Right lobe of liver (tissue), 6 donors: ENCODE results near the gene MARK2. TPM values are rescaled to one million over a fixed set of nuclear protein-coding genes. Genes with fewer than 3 reads are reported as not detected.

Experiments
- ATAC-seq, 4 donors: fragments of 200-7000 bp; cut with Tn5 transposase; one replicate each; pipeline ENCODE4 v1.9.1; 2020; ENCODE audit warnings: mild to moderate bottlenecking in 4 of 4, moderate library complexity in 4 of 4
- DNase-seq, 3 donors: peaks; one replicate each; pipeline ENCODE4 v3.0.0-alpha.2; 2020
- H3K27ac ChIP-seq, 3 donors: fragments of 200-600 bp; one replicate each; pipeline ENCODE4 v1.8.0; 2022
- H3K27me3 ChIP-seq, 2 donors: fragments of 200-600 bp; one replicate each; pipeline ENCODE4 v1.8.0; 2022
- H3K36me3 ChIP-seq, 4 donors: fragments of 200-600 bp; sonication (generic) in 1 of 4; one replicate each; pipeline versions ENCODE4 v1.5.1 to v1.8.0; 2017 to 2022; ENCODE audit warnings: control low read depth in 1 of 4
- H3K4me1 ChIP-seq, 4 donors: fragments of 200-600 bp; sonication (generic) in 1 of 4; one replicate each; pipeline versions ENCODE4 v1.5.1 to v1.8.0; 2017 to 2022; ENCODE audit warnings: control low read depth in 1 of 4
- H3K4me3 ChIP-seq, 3 donors: fragments of 200-600 bp; one replicate each; pipeline ENCODE4 v1.8.0; 2022
- H3K9me3 ChIP-seq, 4 donors: fragments of 200-600 bp; sonication (generic) in 1 of 4; one replicate each; pipeline versions ENCODE4 v1.5.1 to v1.8.0; 2017 to 2022; ENCODE audit warnings: control low read depth in 1 of 4
- POLR2A ChIP-seq: fragments of 450-650 bp; IDR thresholded peaks from one replicate; pipeline ENCODE4 v1.6.1; 2017; ENCODE audit warnings: antibody characterized with exemption, mild to moderate bottlenecking
- WGBS: methylation state at CpG from one replicate; pipeline ENCODE4 v1.1.6; 2018; ENCODE audit warnings: low coverage, low lambda C conversion rate; ENCODE audit not compliant: insufficient coverage; ENCODE audit errors: missing lambda C conversion rate; 5-methylcytosine and 5-hydroxymethylcytosine counted together
- intact Hi-C, 2 donors: fragments of 100-400 bp; cut with DNase I; formaldehyde crosslinking; loops; one replicate each; pipeline versions ENCODE4 v1.11.2 to v1.14.1; 2022
- total RNA-seq, 6 experiments: library from RNA; depleted of rRNA in 2 of 6; stranded (reverse); fragments of >200 nt in 2 of 6; fragmentation: NEBNext Ultra II Directional in 3 of 6; extraction: Animal tissue kit (Norgen Biotek cat#: 25700) in 3 of 6; gene quantifications; one replicate each; pipeline versions ENCODE4 v1.1.0 to v1.2.4, GENCODE V29; 2016 to 2023
- TF ChIP-seq, protein P1 (sequence below), 4 donors: fragments of 200-600 bp in 3 of 4; fragments of 450-650 bp in 1 of 4; IDR thresholded peaks; one replicate each; pipeline versions ENCODE4 v1.5.1 to v1.8.0; 2016 to 2022; ENCODE audit warnings: antibody characterized with exemption in 4 of 4, mild to moderate bottlenecking in 2 of 4
- donor health status: DM: no; HTN: yes; CAD: no.
- donor health status: DM: no; HTN: no; CAD: no.
- donor health status: DM: no; HTN: no; CAD: no.
- donor health status: DM: no; HTN: yes; CAD: no.
- donor health status: DM: no; HTN: yes; CAD: no.

The MARK2 gene
- total RNA-seq, 6 experiments from 2014 or later: 10.6 to 14.8 (median 12.2) TPM

DNA sequence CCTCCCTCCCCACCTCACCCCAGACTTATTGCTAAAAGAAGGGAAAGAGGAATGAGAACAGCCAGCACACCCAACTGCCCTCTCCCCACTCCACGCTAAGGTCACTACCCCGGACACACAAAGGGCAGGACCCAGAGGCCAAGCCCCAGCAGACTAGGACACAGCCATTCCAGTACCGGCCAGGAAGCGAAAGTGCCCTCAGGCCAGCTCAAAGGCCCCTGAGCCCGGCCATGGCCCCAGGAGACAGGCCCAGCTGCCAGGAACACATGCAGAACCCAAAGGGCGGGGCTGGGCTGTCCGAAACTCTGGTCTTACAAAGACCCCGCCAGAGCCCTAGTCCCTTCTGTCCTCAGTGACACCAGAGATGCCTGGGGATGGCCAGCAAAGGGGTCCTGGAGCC lies 72.5 kb downstream of the MARK2 start:
- intact Hi-C loops: no loop called here
- no peaks in the 10 kb centered on the region for H3K27me3 ChIP-seq
- H3K36me3 ChIP-seq: peaks cover 0 to 12% (median 2%) of the 10 kb centered on the region in 4 donors
- no peaks in the 10 kb centered on the region for H3K9me3 ChIP-seq
- 21% methylated on average over 2 of the region's 8 CpGs for WGBS
- no peak overlapping the region for H3K4me3 ChIP-seq
- DNase-seq (no peak), ATAC-seq (peak in 1 of 4 donors; percentile 24)
- H3K4me1 ChIP-seq: peaks cover 0 to 7% (median 0%) of the 10 kb centered on the region in 4 donors
- TF ChIP-seq, protein P1, sequence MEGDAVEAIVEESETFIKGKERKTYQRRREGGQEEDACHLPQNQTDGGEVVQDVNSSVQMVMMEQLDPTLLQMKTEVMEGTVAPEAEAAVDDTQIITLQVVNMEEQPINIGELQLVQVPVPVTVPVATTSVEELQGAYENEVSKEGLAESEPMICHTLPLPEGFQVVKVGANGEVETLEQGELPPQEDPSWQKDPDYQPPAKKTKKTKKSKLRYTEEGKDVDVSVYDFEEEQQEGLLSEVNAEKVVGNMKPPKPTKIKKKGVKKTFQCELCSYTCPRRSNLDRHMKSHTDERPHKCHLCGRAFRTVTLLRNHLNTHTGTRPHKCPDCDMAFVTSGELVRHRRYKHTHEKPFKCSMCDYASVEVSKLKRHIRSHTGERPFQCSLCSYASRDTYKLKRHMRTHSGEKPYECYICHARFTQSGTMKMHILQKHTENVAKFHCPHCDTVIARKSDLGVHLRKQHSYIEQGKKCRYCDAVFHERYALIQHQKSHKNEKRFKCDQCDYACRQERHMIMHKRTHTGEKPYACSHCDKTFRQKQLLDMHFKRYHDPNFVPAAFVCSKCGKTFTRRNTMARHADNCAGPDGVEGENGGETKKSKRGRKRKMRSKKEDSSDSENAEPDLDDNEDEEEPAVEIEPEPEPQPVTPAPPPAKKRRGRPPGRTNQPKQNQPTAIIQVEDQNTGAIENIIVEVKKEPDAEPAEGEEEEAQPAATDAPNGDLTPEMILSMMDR (IDR thresholded peaks at IDR 0.05): no peak
- TF ChIP-seq POLR2A: no peak
- no peak overlapping the region for H3K27ac ChIP-seq

DNA sequence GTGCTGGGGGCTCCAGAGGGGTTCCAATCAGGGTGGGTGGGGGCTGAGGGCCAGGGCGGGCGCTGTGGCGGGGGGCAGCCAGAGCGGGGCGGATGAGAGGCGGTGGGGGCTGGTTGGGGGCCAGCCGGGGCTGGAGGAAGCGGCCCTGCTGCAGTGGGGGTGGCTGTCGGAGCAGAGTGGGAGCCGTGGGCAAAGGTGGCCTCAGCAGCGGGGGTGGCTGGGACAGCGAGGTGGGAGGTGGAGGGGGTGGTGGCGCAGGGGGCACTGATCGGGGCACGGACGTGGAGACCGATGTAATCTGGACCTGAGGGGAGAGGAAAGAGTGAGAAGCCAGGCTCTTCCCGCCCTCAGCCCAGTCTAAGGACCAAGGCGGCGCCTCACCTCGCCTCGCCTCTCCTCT lies 73.0 kb downstream of the MARK2 start:
- 97% methylated on average over 9 of the region's 22 CpGs for WGBS
- ATAC-seq: no peak
- H3K9me3 ChIP-seq: no peaks in the 10 kb centered on the region
- H3K4me1 ChIP-seq: peaks cover 0 to 10% (median 0%) of the 10 kb centered on the region in 4 donors
- intact Hi-C loops: no loop called here
- peaks cover 0 to 12% (median 2%) of the 10 kb centered on the region in 4 donors for H3K36me3 ChIP-seq
- TF ChIP-seq, protein P1 (IDR thresholded peaks at IDR 0.05): no peak
- TF ChIP-seq POLR2A: no peak
- no peak overlapping the region for H3K27ac ChIP-seq
- no peaks in the 10 kb centered on the region for H3K27me3 ChIP-seq
- no peak overlapping the region for H3K4me3 ChIP-seq
- DNase-seq: no peak

DNA sequence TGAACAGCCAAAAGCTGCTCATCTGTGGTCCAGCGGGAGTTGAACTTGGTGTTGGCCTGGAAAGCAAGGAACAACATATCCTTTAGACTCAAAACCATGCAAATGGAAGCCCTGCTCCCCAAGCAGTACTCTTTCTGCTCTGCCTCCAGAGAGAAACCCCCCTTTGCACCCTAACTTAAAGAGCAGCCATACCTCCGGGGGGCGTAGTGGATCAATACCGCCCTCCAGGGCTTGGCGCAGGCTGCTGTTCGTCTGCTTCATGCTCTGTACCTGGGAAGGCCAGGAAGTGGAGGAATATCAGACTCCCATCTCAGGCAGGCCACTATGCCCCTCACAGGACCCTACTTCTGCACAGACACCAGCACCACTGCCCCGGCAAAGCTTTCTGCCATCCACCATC lies 73.8 kb downstream of the MARK2 start:
- intact Hi-C loops: no loop called here
- no peak overlapping the region for H3K27ac ChIP-seq
- H3K36me3 ChIP-seq: peaks cover 0 to 10% (median under 1%) of the 10 kb centered on the region in 4 donors
- peaks cover 0 to 5% of the 10 kb centered on the region in 2 donors for H3K27me3 ChIP-seq
- TF ChIP-seq POLR2A: no peak
- TF ChIP-seq, protein P1 (IDR thresholded peaks at IDR 0.05): no peak
- H3K4me1 ChIP-seq: peaks cover 0 to 17% (median 6%) of the 10 kb centered on the region in 4 donors
- WGBS: 83% methylated on average over 2 of the region's 7 CpGs
- DNase-seq (no peak), ATAC-seq (no peak)
- no peaks in the 10 kb centered on the region for H3K9me3 ChIP-seq
- H3K4me3 ChIP-seq: no peak overlapping the region

DNA sequence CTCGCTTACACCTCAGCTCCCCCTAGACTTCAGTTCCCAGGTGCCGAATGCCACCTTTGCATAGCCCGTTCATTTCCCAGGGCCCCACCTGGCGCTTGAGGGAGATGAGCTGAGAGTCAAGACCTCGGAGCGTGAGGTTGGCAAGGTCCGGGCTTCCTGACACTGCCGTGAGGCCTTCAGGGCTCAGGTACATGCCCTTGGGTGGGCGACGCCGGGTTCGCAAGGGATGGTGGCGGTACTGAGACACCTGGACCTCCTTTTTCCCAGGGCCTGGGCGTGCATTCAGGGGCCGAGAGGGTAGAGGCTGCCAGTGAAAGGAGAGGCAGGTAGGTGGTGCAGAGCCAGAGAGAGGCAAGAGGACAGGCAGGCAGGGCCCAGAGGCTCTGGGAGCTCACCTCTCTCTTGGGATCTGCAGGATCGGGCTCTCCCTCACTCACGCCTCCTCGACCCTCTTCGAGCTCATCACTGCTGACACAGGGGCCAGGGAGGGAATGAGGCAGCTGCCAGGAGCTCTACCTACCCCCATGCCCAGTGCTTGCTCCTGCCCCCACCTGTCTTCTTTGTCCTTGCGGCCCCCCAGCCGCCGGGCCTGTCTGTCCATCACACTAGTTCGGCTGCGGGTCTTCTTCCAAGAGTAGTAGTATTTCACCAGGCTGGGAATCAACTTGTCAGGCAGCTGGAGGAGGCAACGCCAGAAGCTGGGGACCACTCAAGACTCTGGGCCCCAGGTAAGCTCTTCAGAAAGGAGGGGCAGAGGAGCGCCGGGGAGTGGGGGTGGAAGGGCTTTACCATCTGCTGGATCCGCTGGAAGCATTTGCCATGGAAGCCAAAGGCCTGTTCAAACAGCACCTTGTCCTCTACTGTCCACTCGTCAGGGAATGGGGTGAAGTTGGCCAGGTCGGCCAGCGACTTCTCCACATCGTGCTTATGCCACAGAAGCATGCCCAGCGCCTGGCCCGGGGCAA lies 75.2 kb downstream of the MARK2 start:
- no peak for TF ChIP-seq POLR2A
- TF ChIP-seq, protein P1 (IDR thresholded peaks at IDR 0.05): no peak
- Histone ChIP-seq H3K4me1 (peaks cover 0 to 20% (median 9%) of the 10 kb centered on the region in 4 donors), H3K4me3 (no peak overlapping the region), H3K27ac (no peak overlapping the region), H3K9me3 (no peaks in the 10 kb centered on the region), H3K27me3 (peaks cover 0 to 5% of the 10 kb centered on the region in 2 donors), H3K36me3 (no peaks in the 10 kb centered on the region)
- no peak for ATAC-seq
- WGBS: 90% methylated on average over 13 of the region's 34 CpGs
- no peak for DNase-seq
- intact Hi-C loops: no loop called here
